Thyroid gland (tissue), 4 donors: ENCODE results near the gene PTPN14. TPM values are rescaled to one million over a fixed set of nuclear protein-coding genes. Genes with fewer than 3 reads are reported as not detected.

Source experiments
- DNase-seq, 2 donors: peaks; one replicate each; pipeline ENCODE4 v3.0.0-alpha.2; 2019
- H3K27ac ChIP-seq, 3 donors: fragments of 200-600 bp; sonication (generic); 1 replicate in 2 of 3; 2 replicates in 1 of 3; pipeline ENCODE4 v1.5.1; 2016 to 2019; ENCODE audit warnings: mild to moderate bottlenecking in 1 of 3, moderate library complexity in 1 of 3
- H3K27me3 ChIP-seq: fragments of 200-600 bp; sonication (generic); one replicate; pipeline ENCODE4 v1.5.1; 2019
- H3K36me3 ChIP-seq, 2 donors: fragments of 200-600 bp; sonication (generic); one replicate each; pipeline ENCODE4 v1.5.1; 2016 to 2019
- H3K4me1 ChIP-seq, 2 donors: fragments of 200-600 bp; sonication (generic); one replicate each; pipeline ENCODE4 v1.5.1; 2017 to 2019
- H3K4me3 ChIP-seq, 3 donors: fragments of 200-600 bp; sonication (generic); replicated peaks in 1 of 3; 1 replicate in 2 of 3; 2 replicates in 1 of 3; pipeline ENCODE4 v1.5.1; 2016; ENCODE audit warnings: mild to moderate bottlenecking in 1 of 3
- H3K9me3 ChIP-seq: fragments of 200-600 bp; sonication (generic); one replicate; pipeline ENCODE4 v1.5.1; 2017
- POLR2A ChIP-seq, 2 donors: fragments of 450-650 bp; IDR thresholded peaks; one replicate each; pipeline ENCODE4 v1.6.1; 2017; ENCODE audit warnings: antibody characterized with exemption in 2 of 2, mild to moderate bottlenecking in 2 of 2, moderate library complexity in 1 of 2
- WGBS, 2 donors: methylation state at CpG; one replicate each; pipeline ENCODE4 v1.1.5; 2017; 5-methylcytosine and 5-hydroxymethylcytosine counted together
- intact Hi-C: fragments of 100-400 bp; cut with DNase I; formaldehyde crosslinking; loops from one replicate; pipeline ENCODE4 v1.15.1; 2023
- total RNA-seq, 4 donors: library from RNA; depleted of rRNA; stranded (reverse); fragments of >200 nt; gene quantifications; one replicate each; pipeline ENCODE4 v1.2.3, GENCODE V29; 2016
- TF ChIP-seq, protein P1 (sequence below), 6 experiments: fragments of 200-600 bp in 3 of 6; fragments of 450-650 bp in 3 of 6; sonication (generic) in 3 of 6; IDR thresholded peaks; one replicate each; pipeline ENCODE4 v1.5.1; 2016 to 2019; ENCODE audit warnings: antibody characterized with exemption in 6 of 6, mild to moderate bottlenecking in 2 of 6, inconsistent platforms in 1 of 6, moderate library complexity in 1 of 6

The PTPN14 gene
- total RNA-seq, 4 donors from 2014 or later = 28.1 to 33.4 (median 31.8) TPM

DNA sequence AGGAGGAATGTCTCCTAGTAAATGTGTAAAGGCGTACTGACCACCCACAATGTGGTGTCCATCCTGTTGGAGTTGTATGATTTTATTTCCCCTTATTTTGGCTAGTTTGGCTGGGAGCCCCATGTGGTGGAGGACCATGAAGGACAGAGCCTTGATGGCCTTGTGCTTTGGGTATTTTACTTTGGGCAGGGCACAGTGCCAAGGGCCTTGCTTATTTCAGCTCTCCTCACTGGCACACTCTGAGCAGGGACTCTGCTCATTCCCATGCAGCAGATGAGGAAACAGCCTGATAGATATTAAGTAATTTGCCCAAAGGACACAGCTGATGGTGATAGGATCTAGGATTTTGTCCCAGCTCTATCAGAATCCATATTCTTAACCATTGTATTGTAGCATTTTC, 220.2 kb downstream of the PTPN14 start:
- 100% methylated on average over 1 of the region's 1 CpG for WGBS, 2 donors
- H3K9me3 ChIP-seq = no peaks in the 10 kb centered on the region
- no peaks in the 10 kb centered on the region for H3K36me3 ChIP-seq
- H3K4me1 ChIP-seq = peaks cover 24 to 26% of the 10 kb centered on the region in 2 donors
- no peaks in the 10 kb centered on the region for H3K27me3 ChIP-seq
- TF ChIP-seq POLR2A (IDR thresholded peaks at IDR 0.05) = no peak
- TF ChIP-seq, protein P1, sequence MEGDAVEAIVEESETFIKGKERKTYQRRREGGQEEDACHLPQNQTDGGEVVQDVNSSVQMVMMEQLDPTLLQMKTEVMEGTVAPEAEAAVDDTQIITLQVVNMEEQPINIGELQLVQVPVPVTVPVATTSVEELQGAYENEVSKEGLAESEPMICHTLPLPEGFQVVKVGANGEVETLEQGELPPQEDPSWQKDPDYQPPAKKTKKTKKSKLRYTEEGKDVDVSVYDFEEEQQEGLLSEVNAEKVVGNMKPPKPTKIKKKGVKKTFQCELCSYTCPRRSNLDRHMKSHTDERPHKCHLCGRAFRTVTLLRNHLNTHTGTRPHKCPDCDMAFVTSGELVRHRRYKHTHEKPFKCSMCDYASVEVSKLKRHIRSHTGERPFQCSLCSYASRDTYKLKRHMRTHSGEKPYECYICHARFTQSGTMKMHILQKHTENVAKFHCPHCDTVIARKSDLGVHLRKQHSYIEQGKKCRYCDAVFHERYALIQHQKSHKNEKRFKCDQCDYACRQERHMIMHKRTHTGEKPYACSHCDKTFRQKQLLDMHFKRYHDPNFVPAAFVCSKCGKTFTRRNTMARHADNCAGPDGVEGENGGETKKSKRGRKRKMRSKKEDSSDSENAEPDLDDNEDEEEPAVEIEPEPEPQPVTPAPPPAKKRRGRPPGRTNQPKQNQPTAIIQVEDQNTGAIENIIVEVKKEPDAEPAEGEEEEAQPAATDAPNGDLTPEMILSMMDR (IDR thresholded peaks at IDR 0.05) = no peak
- peak; percentile 47 to 55 for DNase-seq
- H3K4me3 ChIP-seq = no peak overlapping the region
- peak overlapping the region; percentile 80 to 91 (median 89) for H3K27ac ChIP-seq
- intact Hi-C loops = loop anchor here (5.0 kb wide), 1 partner anchor 256 kb away; no protein-coding TSS in a partner anchor

DNA sequence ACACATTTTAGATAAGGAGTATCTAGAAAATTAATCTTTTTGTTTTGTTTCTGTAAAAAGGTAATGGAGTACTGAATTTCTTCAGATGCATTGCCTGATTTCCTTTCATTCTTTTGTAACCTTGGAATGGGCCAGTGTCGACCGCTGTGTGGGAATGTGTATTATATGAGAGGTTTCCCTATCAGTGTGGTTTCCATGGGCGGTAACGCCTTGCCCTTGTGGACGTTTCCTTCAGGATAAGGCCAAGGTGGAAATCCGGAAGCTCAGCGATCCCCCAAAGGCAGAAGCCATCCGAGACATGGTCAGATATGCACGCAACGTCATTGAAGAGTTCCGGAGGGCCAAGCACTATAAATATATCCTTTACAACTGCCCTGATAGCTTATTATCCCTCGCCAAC, 220.7 kb downstream of the PTPN14 start:
- Histone ChIP-seq H3K36me3 (no peaks in the 10 kb centered on the region), H3K4me1 (peaks cover 24 to 26% of the 10 kb centered on the region in 2 donors), H3K27ac (peak overlapping the region; percentile 80 to 91 (median 89)), H3K4me3 (no peak overlapping the region), H3K27me3 (no peaks in the 10 kb centered on the region), H3K9me3 (no peaks in the 10 kb centered on the region)
- DNase-seq = no peak
- WGBS, 2 donors = 83 to 85% methylated on average over 12 of the region's 12 CpGs
- intact Hi-C loops = loop anchor here (5.0 kb wide), 1 partner anchor 257 kb away; no protein-coding TSS in a partner anchor
- TF ChIP-seq, protein P1 (IDR thresholded peaks at IDR 0.05) = no peak
- TF ChIP-seq POLR2A (IDR thresholded peaks at IDR 0.05) = no peak

DNA sequence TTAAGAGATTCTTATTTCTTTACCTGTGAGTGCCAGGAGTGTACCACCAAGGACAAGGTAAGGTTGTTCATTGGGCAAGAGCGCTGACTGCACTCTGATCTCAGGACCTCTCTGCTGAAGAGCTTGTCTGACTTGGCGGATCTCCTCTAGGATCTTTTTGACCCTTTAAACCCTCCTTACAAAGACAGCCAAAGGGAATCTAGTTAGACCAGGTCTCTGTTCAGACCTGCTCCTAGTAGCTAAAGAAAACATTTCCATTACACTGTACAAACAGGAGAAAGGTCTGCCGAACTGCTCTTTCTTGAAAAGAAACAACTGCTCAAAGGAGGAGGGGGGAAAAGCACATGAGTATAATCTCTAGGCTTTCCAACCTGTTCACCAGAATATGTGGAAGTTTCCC, 221.2 kb downstream of the PTPN14 start:
- 44% methylated on average over 3 of the region's 3 CpGs for WGBS, 2 donors
- DNase-seq = peak in 1 of 2 donors; percentile 14
- no peaks in the 10 kb centered on the region for H3K36me3 ChIP-seq
- no peaks in the 10 kb centered on the region for H3K9me3 ChIP-seq
- H3K4me1 ChIP-seq = peaks cover 24 to 26% of the 10 kb centered on the region in 2 donors
- intact Hi-C loops = loop anchor here (5.0 kb wide), 1 partner anchor 257 kb away; no protein-coding TSS in a partner anchor
- H3K27me3 ChIP-seq = no peaks in the 10 kb centered on the region
- H3K27ac ChIP-seq = peak overlapping the region; percentile 80 to 91 (median 89)
- H3K4me3 ChIP-seq = no peak overlapping the region
- TF ChIP-seq, protein P1 (IDR thresholded peaks at IDR 0.05) = no peak
- no peak for TF ChIP-seq POLR2A (IDR thresholded peaks at IDR 0.05)

DNA sequence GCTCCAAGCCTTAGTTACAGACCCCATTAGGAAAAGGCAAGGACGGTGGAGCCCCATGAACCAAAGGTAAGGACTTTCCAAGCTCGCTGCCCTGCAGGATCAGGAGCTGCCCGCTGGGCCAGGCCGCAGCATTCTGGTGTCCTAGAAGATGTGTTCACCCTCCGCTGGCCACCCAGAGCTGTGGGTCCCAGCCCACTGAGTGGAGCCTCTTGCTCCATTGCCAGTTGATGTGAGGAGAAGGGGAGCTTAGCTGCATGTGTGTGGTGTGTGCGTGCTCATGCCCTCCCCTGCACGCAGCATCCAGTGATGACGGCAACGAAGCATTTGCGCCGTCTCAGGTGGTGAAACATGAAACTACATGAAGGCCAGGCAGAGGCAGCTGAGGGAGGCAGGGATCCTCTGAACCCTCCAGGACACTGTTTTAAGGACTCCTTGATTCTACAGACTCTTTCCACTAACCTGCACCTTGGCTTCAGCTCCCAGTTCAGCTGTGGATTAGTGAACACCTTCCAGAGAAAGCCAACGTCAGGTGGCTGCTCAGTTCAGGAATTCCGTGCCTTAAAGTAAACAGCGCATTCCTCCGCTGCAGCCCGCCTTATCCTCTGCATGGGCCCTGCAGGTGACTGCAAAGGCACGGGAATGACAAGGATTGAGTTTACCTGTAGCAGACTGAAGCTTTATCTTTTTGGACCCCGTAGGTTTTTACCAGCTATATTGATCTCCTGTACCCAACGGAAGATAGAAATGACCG, 221.8 kb downstream of the PTPN14 start:
- Histone ChIP-seq H3K27me3 (no peaks in the 10 kb centered on the region), H3K9me3 (no peaks in the 10 kb centered on the region), H3K27ac (peak overlapping the region; percentile 80 to 91 (median 89)), H3K36me3 (no peaks in the 10 kb centered on the region), H3K4me3 (no peak overlapping the region), H3K4me1 (peaks cover 24 to 26% of the 10 kb centered on the region in 2 donors)
- WGBS, 2 donors = 48 to 56% methylated on average over 17 to 20 of the region's 20 CpGs
- peak; percentile 89 to 92 for DNase-seq
- TF ChIP-seq, protein P1 (IDR thresholded peaks at IDR 0.05) = peak in 3 of 6 experiments; percentile 2 to 32 (median 14)
- peak in 1 of 2 donors; percentile 32 for TF ChIP-seq POLR2A (IDR thresholded peaks at IDR 0.05)
- intact Hi-C loops = loop anchor here (2.0 to 5.0 kb wide), 3 partner anchors 67 to 258 kb away; no protein-coding TSS in a partner anchor
